HG03095 (cell line): ENCODE data around the gene INSYN2B.
"Not testable (repeated sequence)": the region's sequence is repeated elsewhere in the genome, so short reads cannot be mapped to it uniquely, and the experiment has no call there.

ENCODE experiments used
- ATAC-seq: cut with Tn5 transposase; IDR thresholded peaks from one replicate; pipeline ENCODE4 v1.9.1; 2021; ENCODE audit warnings: moderate library complexity; ENCODE audit not compliant: unreplicated experiment

INSYN2B gene

DNA sequence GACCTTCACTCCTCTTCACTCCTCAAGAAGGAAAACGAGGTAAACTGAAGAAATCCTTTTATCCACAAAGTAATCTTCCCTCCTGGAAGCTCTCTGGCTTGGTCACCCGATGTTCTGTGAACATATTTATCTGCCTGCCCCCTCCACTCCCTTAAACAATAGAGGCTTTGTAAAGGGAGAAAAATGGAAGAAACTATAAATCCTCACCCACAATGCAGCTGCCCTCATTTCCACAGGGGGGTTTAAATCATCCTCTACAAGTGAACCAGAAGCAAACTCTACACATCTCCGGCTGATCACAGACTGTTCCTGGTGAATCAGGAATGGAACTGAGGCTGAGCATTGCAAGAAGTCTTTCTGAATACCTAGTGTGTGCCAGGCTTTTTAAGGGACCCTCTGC is 7.2 kb downstream of the INSYN2B start:
- ATAC-seq: no peak

DNA sequence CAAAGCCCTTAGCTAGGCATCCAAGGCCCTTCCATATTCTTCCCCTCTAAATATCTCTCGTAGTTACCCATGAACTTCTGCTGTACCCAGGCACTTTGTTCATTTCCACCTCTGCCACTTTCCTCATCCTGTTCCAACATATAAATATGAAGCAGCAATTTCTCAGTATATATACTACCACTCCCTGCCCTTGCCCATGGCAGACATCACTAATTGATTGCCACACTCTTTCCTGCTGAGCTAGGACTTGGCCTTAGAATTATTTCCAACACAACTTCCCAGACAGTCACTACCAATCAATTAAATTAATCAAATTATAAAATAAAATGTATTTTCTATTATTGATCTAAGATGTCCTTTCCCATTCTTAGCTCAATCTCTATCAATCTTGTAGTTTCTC is 8.5 kb downstream of the INSYN2B start:
- ATAC-seq: no peak

DNA sequence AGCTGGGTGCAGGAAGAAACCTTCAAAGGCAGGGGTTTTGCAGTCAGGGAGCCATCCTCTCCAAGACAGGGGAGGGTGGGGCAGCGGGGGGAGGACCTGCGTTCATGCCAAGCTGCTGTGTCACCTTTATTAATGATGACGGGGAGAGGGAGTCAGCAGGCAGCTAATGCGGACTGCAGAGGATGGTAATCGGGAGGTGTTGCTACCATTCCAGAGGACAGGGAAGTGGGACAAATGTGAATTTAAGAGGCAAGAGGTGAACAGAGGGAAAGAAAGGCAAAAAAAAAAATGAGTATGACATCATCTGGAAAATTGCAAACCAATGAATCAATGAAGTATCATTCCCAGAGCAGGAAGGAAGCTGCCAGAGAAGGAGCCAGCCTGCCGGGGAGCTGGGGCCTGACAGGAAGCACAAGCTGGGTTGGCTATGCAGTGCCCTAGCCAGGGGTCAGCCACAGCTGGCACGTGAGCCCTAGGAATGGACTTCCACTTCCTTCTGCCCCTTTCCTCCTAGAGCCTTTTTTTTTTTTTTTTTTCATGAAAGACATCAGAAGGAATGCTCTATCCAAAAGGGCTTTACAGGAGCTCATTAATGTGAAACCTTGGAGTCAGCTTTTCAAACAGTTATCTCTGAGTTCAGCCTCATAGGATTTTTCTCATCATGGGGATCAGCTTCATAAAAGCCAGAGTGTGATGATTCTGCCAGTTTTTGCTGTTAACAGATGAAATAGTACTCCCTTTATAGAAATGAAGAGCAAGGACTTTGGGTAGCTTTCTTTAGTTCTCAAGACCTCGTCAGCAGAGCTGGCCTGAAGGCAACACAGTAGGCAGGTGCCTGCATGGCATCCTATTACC is 9.2 kb downstream of the INSYN2B start:
- ATAC-seq: no peak

DNA sequence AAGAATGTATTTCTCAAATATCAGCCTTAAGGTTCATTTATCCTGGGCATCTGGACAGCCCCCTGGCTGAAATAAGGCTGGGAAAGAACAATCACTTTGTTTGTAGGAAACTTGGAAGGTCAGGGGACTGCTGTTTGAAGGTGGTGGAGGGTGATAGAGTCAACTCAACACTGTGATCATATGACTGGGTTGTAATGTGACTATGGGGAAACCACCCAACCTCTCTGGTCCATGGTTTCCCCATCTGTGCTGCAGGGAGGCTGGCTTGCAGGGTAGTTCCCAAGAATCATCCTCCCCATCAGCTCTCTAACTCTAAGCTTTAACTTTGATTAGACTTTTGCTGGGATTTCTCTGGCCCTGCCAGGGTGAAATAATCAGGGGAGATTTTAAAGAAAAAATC is 10.0 kb downstream of the INSYN2B start:
- ATAC-seq: no peak

DNA sequence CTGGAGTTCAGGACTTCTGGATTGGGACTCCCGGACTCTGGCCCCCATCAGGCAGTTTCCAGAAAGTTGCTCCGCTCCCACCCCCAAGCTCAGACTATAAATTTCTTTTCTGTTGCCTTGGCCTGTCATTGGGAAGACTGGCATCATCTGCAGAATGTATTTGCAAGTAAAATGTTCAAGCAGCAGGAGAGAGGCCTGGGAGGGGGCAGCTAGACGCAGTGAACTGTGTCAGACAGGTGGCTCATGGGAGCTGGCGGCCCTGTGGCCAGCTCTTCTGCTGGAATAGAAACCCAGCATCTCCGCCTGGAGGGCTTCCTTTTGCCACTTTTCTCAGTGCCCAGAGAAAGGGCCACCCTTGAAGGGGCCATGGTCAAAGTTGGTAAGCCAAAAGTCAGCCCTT is 16.0 kb downstream of the INSYN2B start:
- no peak for ATAC-seq

DNA sequence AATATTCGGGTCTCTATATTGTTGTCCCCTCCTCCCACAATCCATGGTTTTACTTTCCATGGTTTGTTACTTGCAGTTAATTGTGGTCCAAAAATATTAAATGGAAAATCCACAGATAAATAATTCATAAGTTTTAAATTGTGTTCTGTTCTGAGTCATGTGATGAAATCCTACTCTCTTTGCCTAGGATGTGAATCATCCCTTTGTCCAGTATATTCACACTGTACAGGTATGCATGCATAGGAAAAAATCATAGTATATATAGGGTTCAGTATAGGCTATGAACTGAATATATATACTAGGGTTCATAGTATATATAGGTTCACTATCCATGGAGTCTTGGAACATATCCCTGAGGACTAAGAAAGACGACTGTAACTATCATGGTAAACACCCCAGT is 19.6 kb downstream of the INSYN2B start:
- no peak for ATAC-seq

DNA sequence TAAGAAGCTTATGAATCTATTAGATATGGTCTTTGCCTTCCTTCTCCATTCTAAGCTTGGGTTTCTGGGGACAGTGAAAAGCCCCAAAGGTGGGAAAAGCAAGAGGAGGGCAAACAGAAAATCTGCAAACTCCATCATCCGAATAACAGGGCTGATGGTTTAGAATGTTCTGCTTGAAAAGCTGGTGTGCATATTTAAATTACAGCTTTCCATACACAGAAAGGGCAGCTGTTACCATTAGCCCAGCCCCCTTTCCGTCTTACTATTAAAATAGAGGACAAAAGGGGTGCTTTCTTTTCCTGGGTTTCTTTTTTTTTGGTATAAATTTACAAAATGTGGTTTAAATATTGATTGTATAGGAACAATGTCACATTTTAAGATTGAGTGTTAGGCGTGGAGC is 22.0 kb downstream of the INSYN2B start:
- no peak for ATAC-seq

DNA sequence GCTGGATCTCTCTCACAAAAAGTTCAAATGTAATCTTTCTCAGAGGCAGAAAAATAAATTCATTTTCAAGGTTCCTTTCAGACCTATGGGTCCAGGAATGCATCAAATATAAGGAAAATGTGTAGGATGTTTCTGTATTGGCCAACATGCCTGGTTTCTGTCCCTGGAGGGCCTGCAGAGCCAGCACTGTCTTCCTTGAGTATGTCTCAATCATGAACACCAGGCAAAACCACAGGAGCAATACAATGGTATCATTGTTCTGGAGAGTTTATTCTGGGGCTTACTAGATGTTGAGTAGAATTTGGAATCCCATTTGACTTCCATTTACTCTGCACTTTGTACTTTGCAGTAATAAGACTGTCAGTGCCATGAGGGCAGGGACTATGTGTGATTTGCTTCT is 23.5 kb downstream of the INSYN2B start:
- ATAC-seq: no peak

DNA sequence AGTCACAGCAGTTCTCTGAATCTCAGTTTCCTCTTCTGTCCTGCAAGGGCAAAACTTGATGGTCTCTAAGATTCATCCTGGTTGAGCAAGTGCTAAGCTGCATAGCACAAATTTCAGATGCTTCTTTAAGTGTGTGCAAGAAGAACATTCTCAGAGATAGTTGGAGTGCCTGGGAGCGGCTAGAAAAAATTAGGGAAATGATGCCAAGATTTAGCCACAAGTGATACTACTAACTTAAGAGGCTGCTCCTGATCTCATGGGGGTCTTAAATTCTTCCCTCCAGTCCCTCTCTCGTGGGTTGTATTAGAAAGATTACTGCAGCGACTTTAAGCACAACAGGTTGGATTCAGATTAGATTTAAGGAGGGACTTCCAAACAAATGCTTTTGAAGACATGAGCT is 24.2 kb downstream of the INSYN2B start:
- no peak for ATAC-seq

DNA sequence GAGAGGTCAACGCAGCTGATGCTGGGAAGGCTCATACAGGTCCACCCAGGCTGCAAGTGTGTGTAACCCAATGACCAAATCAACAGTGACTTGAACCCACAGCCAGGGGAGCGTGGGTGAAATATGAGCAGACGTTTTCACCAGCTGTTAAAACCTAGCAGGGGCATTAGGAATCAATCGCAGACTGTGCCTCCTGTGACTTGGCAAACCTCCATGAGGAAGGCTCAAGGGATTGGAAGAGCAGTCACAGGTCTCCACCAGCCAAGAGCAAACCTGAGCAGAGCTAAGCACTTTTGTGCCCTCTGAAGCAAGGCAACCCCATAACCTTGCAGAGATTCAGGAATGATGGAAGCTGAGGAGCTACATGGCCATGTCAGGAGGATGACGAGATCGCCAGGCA is 25.5 kb downstream of the INSYN2B start:
- no peak for ATAC-seq

DNA sequence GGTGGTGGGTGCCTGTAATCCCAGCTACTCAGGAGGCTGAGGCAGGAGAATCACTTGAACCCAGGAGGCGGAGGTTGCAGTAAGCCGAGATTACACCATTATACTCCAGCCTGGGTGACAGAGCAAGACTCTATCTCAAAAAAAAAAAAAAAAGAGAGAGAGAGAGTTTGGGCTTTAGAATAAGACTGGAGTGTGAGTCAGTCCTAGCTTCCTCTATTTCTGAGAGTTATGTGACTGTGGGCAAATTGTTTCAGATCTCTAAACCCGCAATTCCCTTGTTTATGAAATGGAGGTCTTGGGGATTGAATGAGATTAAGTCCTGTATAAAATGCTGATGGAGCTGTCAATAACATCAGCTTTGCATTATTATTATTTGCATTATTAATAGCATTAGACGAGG is 27.1 kb downstream of the INSYN2B start:
- ATAC-seq: not testable (repeated sequence)

DNA sequence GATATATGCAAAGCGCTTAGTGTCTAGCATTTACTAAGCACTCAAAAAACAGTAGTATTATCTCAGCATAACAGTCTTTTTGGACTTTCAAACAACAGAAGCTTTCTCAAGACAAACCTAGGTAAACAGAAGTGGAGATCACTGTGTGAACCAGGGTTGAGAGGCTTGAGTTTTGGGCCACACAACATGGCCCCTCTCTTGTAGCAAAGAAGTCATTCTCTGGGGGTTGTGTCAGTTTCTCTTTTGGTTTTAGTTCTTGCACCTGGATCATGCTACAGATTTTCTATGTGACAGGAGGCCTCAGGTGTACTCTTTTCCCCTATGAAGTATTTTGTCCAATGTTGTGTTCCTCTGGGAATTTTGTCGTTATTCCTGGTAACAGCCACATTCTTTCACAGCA is 30.0 kb downstream of the INSYN2B start:
- ATAC-seq: no peak

DNA sequence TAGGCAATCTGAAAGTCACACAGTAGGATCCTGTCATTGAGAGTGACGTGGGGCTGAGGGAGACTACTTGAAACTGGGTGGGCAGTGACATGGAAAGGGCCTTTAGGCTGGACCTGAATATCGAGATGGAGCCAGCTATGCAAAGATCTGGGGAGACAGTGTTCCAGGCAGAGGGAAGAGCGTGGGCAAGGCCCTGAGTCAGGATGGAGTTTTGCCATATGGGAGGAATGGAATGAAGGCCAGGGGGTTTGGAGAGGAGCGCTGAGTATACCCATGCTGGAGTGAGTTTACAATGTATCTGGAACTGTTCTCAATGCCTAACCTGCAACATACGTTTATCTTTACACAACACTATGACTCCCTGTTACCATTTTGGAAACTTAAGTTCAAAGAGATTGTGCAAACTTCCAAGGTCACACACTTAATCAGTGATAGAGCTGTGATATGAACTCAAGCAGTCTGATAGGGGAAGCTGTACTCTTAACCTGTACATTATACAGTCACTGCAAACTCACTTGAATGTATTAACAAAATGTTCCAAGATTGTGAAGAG is 33.5 kb downstream of the INSYN2B start:
- ATAC-seq: no peak

DNA sequence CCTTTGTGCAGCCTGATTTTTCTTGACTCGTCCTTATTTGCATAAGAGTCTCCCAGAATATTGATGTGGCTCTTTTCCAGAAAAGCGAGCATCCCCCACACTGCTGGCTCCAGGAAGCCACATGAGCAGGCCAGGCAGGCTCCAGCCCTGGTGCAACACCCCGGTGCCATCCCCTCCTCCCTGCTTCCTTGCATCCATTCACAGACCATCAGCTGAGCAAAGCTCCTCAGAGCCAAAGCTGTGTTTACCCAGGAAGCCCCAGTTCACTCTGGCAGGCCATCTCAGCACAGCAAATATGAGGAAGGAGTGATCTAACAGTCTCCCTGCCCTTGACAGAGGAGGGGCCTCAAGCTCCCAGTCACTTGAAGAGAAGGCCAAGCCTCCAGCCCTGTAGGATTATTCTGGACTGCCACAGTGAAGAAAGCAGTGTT is 34.4 kb downstream of the INSYN2B start:
- no peak for ATAC-seq

DNA sequence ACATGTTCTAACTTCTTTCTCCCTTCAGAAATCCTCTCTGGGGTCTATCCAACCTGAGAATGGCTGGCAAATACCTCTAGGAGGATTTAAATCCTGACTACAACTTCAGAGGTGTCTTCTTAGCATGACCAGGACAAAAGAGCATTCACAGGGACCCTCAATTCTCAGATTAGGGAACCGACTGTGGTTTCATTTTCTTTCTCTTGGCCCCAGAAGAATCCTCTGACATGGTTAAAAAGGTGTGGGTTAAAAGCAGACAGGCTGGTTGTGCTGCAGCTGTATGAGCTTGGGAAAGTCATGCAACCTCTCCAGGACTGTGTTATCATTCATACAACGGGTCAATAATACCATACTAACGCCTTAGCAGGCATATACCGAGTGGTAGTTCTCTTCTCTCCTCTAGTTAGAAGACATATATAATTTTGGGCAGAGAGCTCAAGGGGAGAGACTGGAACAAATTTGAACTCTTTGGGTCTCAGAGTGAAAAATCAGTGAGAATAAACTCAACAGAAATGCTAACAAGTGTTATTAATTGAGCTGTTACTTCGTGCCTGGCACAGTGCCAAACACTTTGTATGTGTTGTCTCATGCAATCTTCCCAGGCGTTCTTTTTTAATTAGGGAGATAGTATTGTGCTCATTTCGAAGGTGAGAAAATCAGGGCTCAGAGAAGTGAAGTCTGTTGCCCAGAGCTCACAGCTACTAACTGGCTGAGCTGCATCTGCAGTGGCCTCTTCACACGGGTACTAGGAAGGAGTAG is 35.2 kb downstream of the INSYN2B start:
- ATAC-seq: no peak

DNA sequence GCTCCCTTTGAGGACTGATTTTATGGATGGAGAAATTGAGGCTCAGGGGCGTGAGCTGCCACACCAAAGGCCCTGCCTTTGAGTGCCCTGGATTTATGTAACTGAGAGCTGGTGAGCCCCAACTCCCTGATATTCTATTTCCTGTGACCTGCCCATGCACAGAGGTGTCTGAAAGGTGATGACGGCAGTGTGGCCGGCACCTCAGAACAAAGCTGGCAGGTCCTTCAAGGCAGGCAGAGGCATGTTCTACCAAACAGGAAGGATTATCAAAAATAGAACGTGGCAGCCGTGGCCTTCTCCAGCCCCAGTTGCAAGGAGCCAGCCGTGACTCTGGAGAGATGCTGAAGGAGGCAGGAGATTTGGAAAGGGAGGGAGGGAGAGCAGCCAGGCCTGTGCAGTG is 36.2 kb downstream of the INSYN2B start:
- no peak for ATAC-seq

DNA sequence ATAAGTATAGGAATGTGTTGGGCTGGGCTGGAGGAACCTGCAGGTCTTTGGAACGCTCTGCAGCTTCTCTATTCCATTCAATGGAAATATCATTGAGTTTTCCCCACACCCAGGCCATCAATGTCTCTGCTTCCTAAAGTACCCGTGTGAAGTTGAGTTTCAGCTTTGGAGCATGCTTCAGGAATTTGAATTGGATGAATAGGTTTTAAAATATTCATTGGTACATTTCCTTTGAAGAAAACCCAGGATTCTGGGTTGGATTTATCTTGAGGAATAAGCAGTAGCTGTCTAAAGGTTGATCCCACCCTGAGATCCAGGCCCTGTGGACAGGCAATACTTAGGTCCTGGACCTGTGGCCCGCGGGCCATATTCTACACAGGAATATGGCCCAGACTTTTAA is 37.3 kb downstream of the INSYN2B start:
- no peak for ATAC-seq

DNA sequence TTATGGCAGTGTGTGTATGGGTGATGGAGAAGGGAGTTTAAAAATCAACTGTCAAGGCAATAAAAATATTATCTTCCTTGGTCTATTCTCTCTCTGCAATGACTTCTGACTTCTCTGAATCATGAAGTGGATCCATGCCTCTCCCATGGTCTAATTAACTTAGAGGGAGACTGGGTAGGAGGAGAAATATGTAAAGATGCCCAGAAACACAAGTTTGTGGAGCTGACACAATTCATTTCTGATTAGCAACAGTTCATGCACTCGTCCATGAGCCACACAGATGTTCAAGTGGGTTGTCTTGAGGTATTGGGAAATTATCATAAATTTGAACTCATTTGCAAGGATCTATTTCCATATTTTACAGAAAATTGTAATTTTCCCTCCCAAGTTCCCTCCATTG is 38.1 kb downstream of the INSYN2B start:
- ATAC-seq: no peak

DNA sequence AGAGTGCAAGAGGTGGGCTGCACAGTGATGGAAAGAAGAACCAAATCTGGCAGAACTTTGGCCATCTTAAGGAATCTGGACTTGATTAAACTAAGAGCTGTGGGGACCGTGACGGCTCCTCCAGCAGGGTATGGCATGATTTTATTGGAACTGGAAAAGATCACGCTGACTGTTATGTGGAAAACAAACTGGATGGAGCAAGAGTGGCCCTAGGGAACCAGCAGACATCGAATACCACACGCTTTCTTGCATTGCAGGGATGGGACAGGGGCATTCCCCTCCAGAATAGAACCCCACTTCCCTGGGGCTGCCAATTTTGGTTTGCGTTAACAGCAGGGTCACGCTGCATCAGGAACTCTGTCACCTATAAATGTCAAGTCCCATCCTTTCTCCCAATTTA is 38.8 kb downstream of the INSYN2B start:
- no peak for ATAC-seq

DNA sequence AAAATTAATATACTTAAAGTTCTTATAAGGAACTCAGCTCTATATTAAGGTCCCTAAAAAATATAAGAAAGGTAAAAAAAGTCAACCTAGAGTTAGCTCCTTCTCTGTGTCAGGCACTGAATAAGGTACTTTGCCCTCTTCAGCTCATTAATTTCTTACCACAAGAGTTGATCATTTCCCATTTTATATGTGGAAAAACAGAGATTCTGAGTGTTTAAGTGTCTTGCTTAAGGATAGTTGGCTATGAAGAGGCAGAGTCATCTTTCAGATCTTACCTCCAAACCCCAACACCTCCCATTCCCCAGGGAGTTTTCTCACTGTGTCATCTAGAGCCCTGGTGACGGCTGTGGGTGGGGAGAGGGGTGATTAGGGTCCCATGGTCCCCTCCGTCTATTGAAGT is 40.6 kb downstream of the INSYN2B start:
- ATAC-seq: no peak

DNA sequence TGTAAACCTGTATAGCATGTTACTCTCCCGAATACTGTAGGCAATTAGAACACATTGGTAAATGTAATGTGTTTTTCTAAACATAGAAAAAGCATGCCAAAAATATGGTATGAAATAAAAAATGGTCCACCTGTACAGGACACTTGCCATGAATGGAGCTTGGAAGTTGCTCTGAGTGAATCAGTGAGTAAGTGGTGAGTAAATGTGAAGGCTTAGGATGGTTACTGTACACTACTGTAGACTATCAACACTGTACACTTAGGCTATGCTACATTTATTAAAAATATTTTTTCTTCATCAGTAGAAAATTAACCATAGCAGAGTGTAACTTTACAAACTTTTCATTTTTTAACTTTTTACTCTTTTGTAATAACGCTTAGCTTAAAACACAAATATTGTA is 41.9 kb downstream of the INSYN2B start:
- ATAC-seq: no peak

DNA sequence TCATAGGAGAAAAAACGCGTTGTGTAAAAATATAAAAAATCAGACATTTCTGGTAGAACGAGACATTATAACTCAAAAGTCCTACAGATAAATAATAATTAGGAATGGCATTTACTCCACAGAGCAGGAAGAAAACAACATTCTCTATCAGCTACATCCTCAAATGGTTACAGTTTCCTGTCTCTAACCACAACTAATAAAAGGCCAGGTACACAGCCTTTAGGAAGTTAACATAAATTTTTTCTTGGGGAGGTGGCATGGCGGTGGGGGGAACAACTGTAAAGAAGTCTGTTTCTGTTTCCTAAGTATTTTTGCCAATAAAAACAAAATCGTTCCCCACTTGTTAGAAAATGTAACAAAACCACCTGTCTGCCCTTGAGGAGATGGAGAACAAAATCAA is 44.5 kb downstream of the INSYN2B start:
- no peak for ATAC-seq
